ENCODE measurements around the gene PDLIM4. TPM values are rescaled to one million over a fixed set of nuclear protein-coding genes. Genes with fewer than 3 reads are reported as not detected.

Gene PDLIM4
- polyA plus RNA-seq, 1 donor (not counting 4 experiments of a cell fraction or from before 2014, with no cell fraction given): 38.3 TPM

- dilution Hi-C loops (cut with MboI; ENCODE audit: extremely low pct_ligation_motif_present, low sequenced_read_pairs): no loop called here
- FAIRE-seq: no peak
- H3K9me3 ChIP-seq (ENCODE audit: control insufficient read depth, low read depth, low read length): no peaks in the 10 kb centered on the region
- no peaks in the 10 kb centered on the region for H3K36me3 ChIP-seq (ENCODE audit: control insufficient read depth in 2 of 2, extremely low read depth in 1 of 2, insufficient read depth in 2 of 2, low read length in 2 of 2)
- TF ChIP-seq CTCF (optimal IDR thresholded peaks at IDR 0.05 in 1 of 3, IDR thresholded peaks at IDR 0.05 in 1 of 3, conservative IDR thresholded peaks at IDR 0.05 in 1 of 3; ENCODE audit: extremely low read depth in 1 of 3, insufficient read depth in 2 of 3, low read length in 3 of 3) (no peak), EZH2 (IDR thresholded peaks at IDR 0.05; ENCODE audit: low read length) (no peak)
- H3K9me1 ChIP-seq (ENCODE audit: control insufficient read depth, extremely low read depth, insufficient read depth, low read length): no peaks in the 10 kb centered on the region
- no peaks in the 10 kb centered on the region for H3K79me2 ChIP-seq (ENCODE audit: control insufficient read depth, insufficient read depth, low read length)
- no peak overlapping the region for H2AFZ ChIP-seq (ENCODE audit: control insufficient read depth, low read length)
- no peaks in the 10 kb centered on the region for H4K20me1 ChIP-seq (ENCODE audit: control insufficient read depth, extremely low read depth, insufficient read depth, low read length)
- no peak overlapping the region for H3K4me3 ChIP-seq (ENCODE audit: control insufficient read depth in 2 of 3, extremely low read depth in 1 of 3, insufficient read depth in 2 of 3, low read depth in 1 of 3, low read length in 3 of 3)
- H3K9ac ChIP-seq (ENCODE audit: control insufficient read depth, extremely low read depth, insufficient read depth, low read length): no peak overlapping the region
- H3K4me2 ChIP-seq (ENCODE audit: control insufficient read depth, extremely low read depth, insufficient read depth, low read depth, low read length): no peak overlapping the region
- H3K4me1 ChIP-seq (ENCODE audit: control insufficient read depth, extremely low read depth, insufficient read depth, low read length): peaks cover 3% of the 10 kb centered on the region
- no peaks in the 10 kb centered on the region for H3K27me3 ChIP-seq (ENCODE audit: control insufficient read depth, extremely low read depth, insufficient read depth, low read length)
- DNase-seq (ENCODE audit: low read depth, low spot score): no peak
- H3K27ac ChIP-seq (ENCODE audit: control insufficient read depth, insufficient read depth, low read length): no peak overlapping the region
These were observed 14.0 kb upstream of the PDLIM4 start for GRCh38 chr5:132243366-132243977.

GRCh38 chr5:132245593-132245992, 11.9 kb upstream of the PDLIM4 start:
- no peaks in the 10 kb centered on the region for H3K27me3 ChIP-seq (ENCODE audit: control insufficient read depth, extremely low read depth, insufficient read depth, low read length)
- H3K9ac ChIP-seq (ENCODE audit: control insufficient read depth, extremely low read depth, insufficient read depth, low read length): no peak overlapping the region
- no peaks in the 10 kb centered on the region for H4K20me1 ChIP-seq (ENCODE audit: control insufficient read depth, extremely low read depth, insufficient read depth, low read length)
- no peaks in the 10 kb centered on the region for H3K36me3 ChIP-seq (ENCODE audit: control insufficient read depth in 2 of 2, extremely low read depth in 1 of 2, insufficient read depth in 2 of 2, low read length in 2 of 2)
- no peak for FAIRE-seq
- no peak for TF ChIP-seq EZH2 (IDR thresholded peaks at IDR 0.05; ENCODE audit: low read length)
- dilution Hi-C loops (cut with MboI; ENCODE audit: extremely low pct_ligation_motif_present, low sequenced_read_pairs): no loop called here
- no peaks in the 10 kb centered on the region for H3K9me3 ChIP-seq (ENCODE audit: control insufficient read depth, low read depth, low read length)
- H3K9me1 ChIP-seq (ENCODE audit: control insufficient read depth, extremely low read depth, insufficient read depth, low read length): no peaks in the 10 kb centered on the region
- H3K4me2 ChIP-seq (ENCODE audit: control insufficient read depth, extremely low read depth, insufficient read depth, low read depth, low read length): no peak overlapping the region
- H3K4me3 ChIP-seq (ENCODE audit: control insufficient read depth in 2 of 3, extremely low read depth in 1 of 3, insufficient read depth in 2 of 3, low read depth in 1 of 3, low read length in 3 of 3): no peak overlapping the region
- DNase-seq (ENCODE audit: low read depth, low spot score): no peak
- H2AFZ ChIP-seq (ENCODE audit: control insufficient read depth, low read length): no peak overlapping the region
- peaks cover 3% of the 10 kb centered on the region for H3K4me1 ChIP-seq (ENCODE audit: control insufficient read depth, extremely low read depth, insufficient read depth, low read length)
- no peak overlapping the region for H3K27ac ChIP-seq (ENCODE audit: control insufficient read depth, insufficient read depth, low read length)
- no peaks in the 10 kb centered on the region for H3K79me2 ChIP-seq (ENCODE audit: control insufficient read depth, insufficient read depth, low read length)

GRCh38 chr5:132246806-132247205, 10.7 kb upstream of the PDLIM4 start:
- Histone ChIP-seq H2AFZ (ENCODE audit: control insufficient read depth, low read length) (no peak overlapping the region), H3K9me3 (ENCODE audit: control insufficient read depth, low read depth, low read length) (no peaks in the 10 kb centered on the region), H3K4me2 (ENCODE audit: control insufficient read depth, extremely low read depth, insufficient read depth, low read depth, low read length) (no peak overlapping the region), H3K9ac (ENCODE audit: control insufficient read depth, extremely low read depth, insufficient read depth, low read length) (no peak overlapping the region), H3K27ac (ENCODE audit: control insufficient read depth, insufficient read depth, low read length) (no peak overlapping the region), H3K27me3 (ENCODE audit: control insufficient read depth, extremely low read depth, insufficient read depth, low read length) (no peaks in the 10 kb centered on the region), H3K36me3 (ENCODE audit: control insufficient read depth in 2 of 2, extremely low read depth in 1 of 2, insufficient read depth in 2 of 2, low read length in 2 of 2) (no peaks in the 10 kb centered on the region), H4K20me1 (ENCODE audit: control insufficient read depth, extremely low read depth, insufficient read depth, low read length) (no peaks in the 10 kb centered on the region), H3K4me1 (ENCODE audit: control insufficient read depth, extremely low read depth, insufficient read depth, low read length) (peaks cover 3% of the 10 kb centered on the region), H3K4me3 (ENCODE audit: control insufficient read depth in 2 of 3, extremely low read depth in 1 of 3, insufficient read depth in 2 of 3, low read depth in 1 of 3, low read length in 3 of 3) (no peak overlapping the region), H3K9me1 (ENCODE audit: control insufficient read depth, extremely low read depth, insufficient read depth, low read length) (no peaks in the 10 kb centered on the region), H3K79me2 (ENCODE audit: control insufficient read depth, insufficient read depth, low read length) (no peaks in the 10 kb centered on the region)
- dilution Hi-C loops (cut with MboI; ENCODE audit: extremely low pct_ligation_motif_present, low sequenced_read_pairs): no loop called here
- no peak for DNase-seq (ENCODE audit: low read depth, low spot score)
- TF ChIP-seq CTCF (optimal IDR thresholded peaks at IDR 0.05 in 1 of 3, IDR thresholded peaks at IDR 0.05 in 1 of 3, conservative IDR thresholded peaks at IDR 0.05 in 1 of 3; ENCODE audit: extremely low read depth in 1 of 3, insufficient read depth in 2 of 3, low read length in 3 of 3) (no peak), EZH2 (IDR thresholded peaks at IDR 0.05; ENCODE audit: low read length) (no peak)
- no peak for FAIRE-seq

Measured in keratinocyte (primary cell).